GM18873 (cell line): ENCODE data around the gene IL34.
"Not testable (repeated sequence)": the region's sequence is repeated elsewhere in the genome, so short reads cannot be mapped to it uniquely, and the experiment has no call there.

Source experiments
- ATAC-seq: cut with Tn5 transposase; IDR thresholded peaks from one replicate; pipeline ENCODE4 v1.9.1; 2021; ENCODE audit warnings: mild to moderate bottlenecking, moderate library complexity, moderate number of reproducible peaks; ENCODE audit not compliant: unreplicated experiment, low FRiP score

Gene IL34

DNA sequence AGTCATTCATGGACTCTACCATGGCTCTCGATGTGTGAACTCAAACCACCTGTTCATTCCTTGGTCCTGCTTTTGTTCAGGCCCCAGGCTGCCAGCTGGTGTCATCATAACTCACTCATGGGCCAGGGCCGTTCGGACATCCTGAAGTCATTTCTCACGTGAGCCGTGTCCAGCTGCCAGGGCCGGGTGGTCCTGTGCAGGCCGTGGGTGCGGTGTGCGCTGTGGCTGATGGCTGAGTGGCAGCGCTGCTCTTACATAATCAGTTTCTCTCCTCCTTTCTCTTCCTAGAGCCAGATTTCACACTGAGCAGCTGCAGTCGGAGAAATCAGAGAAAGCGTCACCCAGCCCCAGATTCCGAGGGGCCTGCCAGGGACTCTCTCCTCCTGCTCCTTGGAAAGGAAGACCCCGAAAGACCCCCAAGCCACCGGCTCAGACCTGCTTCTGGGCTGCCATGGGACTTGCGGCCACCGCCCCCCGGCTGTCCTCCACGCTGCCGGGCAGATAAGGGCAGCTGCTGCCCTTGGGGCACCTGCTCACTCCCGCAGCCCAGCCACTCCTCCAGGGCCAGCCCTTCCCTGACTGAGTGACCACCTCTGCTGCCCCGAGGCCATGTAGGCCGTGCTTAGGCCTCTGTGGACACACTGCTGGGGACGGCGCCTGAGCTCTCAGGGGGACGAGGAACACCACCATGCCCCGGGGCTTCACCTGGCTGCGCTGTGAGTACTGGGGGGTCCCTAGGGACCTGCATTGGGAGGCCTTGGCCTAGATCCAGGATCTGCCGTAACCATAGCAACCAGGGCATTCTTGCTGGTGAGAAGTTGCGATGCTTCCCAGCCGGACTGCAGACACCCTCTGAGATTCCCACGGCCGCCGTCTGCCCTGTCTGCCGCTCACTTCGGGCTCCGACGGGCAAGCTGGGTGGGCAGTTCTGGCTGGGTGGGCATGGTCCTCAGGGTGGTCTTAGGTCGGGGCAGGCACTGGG, at the start of gene IL34:
Gene IL34 (plus strand): TSS at position 300 of the 982 bp plus-strand sequence. CDS start 389 bp downstream, at position 689.
- no peak for ATAC-seq

DNA sequence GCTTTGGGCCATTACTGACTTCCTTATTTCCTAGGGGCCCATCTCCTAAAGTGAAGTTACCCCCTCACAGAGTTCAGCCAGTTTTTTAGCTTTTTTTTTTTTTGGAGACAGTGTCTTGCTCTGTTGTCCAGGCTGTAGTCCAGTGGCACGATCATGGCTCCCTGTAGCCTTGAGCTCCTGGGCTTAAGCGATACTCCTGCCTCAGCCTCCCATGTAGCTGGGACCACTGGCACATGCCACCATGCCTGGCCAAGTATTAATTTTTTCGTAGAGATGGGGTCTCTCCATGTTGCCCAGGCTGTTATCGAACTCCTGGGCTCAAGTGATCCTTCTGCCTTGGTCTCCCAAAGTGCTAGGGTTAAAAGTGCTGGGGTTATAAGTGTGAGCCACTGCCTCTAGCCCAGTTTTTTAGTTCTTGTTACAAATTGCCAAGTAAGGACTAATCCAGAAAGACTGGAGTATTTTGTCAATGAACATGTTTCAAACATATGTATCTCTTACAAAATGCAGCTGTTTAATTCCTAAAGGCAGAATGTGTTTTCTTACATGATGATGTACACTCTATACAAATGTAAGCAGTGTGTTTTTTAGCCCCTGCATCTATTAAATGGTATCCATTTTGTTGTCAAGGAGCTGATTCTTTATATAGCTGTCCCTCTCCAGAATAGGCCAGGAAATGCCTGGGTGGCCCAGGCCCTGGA, 49.1 kb upstream of the IL34 start:
- no peak for ATAC-seq

DNA sequence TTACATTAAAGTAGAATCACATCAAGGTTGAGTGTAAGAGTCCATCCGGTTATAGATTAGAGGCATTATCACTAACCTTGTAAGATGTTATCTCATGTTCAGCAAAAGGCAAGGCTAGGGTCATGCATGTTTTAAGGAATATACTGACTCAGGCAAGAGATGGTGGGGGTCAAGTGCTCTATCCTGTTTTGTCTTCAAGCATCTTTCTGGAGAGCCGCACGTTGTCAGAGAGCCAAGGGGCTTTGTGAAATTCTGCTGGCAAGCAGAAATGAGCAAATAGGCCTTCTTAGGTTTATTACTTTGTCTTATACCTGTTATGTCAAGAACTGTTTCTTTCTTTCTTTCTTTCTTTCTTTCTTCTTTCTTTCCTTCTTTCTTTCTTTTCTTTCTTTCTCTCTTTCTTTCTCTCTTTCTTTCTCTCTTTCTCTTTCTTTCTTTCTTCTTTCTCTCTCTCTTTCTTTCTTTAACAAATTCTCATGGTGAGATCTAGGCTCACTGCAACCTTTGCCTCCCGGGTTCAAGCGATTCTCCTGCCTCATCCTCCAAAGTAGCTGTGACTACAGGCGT, 47.3 kb upstream of the IL34 start:
- ATAC-seq: no peak

DNA sequence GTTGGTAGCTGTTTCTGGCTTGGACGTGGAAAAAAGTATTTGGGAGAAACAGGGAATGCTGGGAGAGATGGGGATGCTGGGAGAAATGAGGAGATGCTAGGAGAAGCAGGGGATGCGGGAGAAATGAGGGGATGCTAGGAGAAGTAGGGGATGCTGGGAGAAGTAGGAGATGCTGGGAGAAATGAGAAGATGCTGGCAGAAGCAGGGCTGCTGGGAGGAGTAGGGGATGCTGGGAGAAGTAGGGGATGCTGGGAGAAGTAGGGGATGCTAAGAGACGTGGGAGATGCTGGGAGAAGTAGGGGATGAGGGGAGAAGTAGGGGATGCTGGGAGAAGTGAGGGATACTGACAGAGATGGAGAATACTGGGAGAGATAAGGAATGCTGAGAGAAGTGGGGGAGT, 45.6 kb upstream of the IL34 start:
- ATAC-seq: no peak

DNA sequence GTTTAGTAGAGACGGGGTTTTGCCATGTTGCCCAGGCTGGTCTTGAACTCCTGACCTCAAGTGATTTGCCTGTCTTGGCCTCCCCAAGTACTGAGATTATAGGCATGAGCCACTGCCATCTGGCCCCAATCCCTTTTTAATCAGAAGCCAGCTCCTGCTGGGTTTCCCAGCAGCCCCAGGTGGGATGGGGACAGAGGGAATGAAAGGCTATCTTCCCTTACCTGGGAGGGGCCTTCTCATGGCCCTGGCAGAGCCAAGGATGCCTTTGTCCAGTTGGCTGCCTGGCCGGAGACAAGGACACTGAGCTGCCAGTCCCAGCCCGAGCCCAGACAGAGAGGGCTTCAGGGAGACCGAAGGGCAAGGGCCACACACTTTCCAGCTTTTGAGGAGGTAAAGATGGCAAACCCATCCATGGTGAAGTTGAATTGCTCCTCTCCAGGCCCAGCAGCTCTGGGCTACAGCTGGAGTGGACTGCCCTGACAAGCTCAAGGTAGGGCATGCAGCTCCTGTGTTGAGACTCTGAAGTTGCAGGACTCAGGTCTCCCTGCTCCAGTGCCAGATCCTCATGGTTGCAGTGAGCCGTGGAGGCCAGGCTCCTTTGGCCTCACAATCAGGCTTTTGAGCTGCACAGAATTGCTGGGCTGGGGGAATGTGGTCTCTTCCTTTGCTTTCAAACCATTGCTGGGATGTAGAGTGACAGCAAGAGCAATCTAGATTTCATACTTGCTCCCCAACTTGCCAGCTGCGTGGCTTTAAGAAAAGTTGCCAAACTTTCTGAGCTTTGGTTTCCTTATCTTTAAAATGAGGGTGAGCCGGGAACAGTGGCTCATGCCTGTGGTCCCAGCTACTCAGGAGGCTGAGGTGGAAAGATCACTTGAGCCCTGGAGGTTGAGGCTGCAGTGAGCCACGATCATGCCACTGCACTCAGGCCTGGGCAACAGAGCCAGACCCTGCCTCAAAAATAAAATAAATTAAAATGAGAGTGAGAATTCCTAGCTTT, 44.5 kb upstream of the IL34 start:
- no peak for ATAC-seq

DNA sequence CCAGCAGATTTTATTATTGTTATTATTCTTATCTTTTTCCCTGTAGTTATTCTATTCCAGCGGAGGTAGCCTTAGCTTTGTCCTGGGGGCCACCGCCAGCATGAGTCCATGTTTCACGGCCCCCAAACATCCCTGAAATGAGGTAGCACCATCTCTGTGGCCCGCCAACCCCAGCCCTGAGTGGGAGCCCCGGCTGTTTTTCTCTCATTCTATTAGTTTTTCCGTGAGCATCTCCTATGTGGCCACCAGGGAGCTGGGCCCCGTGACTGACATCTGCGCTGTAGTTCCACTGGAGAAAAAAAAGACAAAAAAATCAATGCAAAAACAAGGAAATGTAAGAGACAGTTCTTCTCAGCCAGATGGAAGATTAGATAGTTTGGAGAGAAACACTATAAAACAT, 43.5 kb upstream of the IL34 start:
- ATAC-seq: no peak

DNA sequence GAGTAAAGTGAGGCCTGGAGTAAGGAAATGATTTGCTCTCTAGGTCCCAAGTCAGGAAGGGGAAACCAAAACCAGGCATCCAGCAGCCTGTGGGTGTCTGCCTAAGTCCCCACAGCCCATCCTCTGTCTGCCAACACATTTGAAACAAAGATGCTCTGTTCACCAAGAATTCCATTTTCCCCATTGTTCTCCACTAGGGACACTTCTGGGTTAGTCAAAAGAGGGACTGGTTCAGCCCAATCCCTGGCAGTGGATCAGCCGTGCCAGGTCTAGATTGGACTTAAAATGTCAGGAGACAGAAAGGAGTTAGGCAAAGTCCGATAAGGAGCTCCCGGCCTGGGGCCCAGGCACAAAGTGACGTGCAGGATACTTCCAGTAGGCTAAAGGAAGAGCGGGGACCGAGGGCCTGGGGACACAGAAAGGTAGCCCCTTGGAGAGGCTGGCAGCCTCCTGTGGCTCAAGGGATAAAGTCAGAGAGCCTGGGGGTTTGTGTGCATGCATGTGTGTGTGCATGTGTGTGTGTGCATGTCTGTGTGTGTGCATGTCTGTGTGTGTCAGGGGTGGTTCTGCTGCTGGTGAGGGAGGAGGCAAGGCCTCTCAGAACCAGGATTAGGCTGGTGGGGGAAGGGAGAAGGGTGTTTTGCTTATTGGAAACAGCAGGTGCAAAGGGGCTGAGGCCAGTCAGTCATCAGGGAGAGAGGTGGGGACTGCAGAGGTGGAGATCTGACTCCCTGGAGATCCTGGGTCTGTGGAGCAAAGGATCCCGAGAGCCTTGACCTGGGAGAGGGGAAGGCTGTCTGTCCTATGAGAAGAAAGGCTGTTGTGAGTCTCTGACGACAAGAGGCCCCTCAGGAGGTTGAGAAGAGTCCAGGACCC, 41.7 kb upstream of the IL34 start:
- no peak for ATAC-seq

DNA sequence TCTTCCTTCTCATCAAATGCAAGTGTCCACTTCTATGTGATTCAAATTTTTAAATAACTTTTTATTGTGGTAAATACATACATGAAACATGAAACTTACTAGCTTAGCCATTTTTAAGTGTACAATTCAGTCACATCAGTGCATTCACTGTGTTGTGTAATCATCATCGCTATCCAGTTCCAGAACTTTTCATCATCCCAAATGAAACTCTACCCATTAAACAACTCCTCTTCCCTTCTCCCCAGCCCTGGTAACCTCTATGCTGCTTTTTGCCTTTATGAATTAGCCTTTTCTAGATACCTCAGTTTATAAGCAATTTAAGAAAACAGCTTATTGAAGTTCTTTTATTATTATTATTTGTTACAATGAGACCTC, 41.1 kb upstream of the IL34 start:
- ATAC-seq: no peak

DNA sequence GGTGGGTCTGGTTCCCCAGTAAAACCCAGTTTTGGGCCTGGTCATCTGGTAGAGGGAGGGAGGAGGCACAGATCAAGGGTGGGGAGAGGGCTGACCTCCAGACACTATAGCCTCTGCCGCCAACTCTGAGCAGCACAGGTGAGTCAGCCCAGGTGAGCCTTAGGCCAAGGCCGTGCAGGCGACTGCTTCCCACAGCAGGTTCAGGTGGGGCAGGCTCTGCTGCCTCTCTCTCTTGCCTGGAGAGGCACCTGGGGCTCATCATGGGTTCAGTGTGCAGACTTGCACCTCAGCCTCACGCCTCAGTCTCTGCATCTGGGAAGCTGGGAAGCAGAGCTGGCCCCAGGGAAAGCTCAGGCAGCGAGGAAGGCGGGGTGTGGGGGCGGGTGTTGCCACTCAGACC, 37.8 kb upstream of the IL34 start:
- ATAC-seq: no peak

DNA sequence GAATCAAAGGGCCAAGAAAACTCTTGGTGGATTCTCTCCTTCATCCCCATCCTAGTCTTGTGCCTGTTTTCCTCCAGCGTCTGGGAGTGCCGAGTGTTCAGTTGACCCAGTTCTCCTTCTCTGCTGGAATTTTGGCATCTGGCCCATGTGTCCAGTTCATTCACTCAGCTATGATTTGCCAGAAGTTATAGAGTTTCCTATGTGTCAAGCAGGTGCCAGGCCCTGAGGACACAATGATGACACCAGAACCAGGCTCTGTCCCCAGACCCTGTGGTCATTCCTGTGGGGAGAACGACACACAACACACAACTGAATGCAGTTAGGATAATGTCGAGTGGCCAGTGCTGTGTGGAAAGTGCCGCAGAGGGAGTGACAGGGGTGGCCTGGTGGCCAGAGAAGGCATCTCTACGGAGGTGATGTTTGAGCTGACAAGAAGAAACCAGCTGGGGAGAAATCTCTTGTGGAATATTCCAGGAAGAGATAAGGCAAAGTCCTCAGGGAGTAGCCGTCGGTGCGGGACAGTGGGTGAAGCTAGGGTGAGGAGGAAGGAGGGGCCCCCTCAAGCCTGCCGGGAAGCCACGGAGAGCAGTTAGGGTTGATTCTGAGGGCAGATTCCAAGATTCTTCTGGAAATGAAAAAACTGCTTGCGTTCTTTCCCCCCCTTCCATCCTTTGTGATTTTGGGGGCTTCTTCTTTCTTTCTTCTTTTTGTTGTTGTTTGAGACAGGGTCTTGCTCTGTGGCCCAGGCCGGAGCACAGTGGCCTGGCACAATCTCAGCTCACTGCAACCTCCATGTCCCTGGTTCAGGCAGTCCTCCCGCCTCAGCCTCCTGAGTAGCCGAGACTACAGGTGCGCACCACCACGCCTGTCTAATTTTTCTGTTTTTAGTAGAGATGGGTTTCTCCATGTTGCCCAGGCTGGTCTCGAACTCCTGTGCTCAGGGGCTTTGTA, 35.8 kb upstream of the IL34 start:
- no peak for ATAC-seq

DNA sequence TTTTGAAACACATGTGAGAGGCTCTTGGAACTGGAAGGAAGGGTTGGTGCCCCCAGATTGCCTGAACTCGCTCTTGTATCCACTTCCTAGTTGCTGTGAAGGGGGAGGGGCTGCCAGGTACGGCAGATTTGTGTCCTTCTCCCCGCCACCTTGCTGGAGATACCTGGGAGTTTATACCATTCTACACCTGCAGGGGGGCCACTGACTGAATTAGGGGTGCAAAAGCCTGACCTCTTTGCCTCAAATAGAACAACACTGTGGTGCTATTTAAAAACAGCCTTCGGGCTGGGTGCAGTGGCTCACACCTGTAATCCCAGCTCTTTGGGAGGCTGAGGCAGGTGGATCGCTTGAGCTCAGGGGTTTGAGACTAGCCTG, 35.1 kb upstream of the IL34 start:
- no peak for ATAC-seq

DNA sequence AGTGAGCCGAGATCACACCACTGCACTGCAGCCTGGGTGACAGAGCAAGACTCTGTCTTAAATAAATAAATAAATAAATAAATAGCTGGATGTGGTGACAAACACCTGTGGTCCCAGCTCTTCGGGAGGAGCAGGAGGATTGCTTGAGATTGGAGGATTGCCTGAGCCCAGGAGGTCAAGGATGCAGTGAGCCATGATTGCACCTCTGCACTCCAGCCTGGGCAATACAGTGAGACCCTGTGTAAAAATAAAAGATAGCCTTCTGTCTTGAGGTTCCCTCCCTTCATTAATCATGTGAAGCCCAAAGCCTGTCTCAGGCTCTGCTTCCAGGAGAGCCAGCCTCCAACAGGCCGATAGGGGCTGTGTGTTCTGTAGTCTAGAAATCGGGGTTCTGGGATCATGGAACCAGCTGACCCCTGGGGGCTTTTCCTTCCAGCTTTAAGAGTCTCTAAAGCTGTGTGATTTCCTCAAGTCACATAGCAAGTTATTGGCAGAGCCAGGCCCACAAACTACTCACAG, 34.5 kb upstream of the IL34 start:
- ATAC-seq: no peak

DNA sequence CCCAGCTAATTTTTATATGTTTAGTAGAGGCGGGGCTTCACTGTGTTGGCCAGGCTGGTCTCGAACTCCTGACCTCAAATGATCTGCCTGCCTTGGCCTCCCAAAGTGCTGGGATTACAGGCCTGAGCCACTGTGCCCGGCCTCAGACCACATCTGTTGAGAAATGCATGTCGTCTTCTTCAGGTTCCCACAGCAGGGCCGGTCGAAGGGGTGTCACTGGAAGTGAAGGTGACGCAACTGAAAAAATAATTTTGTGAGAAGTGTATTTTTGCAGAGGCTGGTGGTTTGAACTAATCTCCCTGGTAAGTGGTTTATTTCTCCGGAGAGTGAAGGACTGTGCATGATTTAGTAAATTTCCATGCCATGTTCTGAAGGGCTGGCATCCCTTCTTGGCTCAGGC, 33.4 kb upstream of the IL34 start:
- ATAC-seq: no peak

DNA sequence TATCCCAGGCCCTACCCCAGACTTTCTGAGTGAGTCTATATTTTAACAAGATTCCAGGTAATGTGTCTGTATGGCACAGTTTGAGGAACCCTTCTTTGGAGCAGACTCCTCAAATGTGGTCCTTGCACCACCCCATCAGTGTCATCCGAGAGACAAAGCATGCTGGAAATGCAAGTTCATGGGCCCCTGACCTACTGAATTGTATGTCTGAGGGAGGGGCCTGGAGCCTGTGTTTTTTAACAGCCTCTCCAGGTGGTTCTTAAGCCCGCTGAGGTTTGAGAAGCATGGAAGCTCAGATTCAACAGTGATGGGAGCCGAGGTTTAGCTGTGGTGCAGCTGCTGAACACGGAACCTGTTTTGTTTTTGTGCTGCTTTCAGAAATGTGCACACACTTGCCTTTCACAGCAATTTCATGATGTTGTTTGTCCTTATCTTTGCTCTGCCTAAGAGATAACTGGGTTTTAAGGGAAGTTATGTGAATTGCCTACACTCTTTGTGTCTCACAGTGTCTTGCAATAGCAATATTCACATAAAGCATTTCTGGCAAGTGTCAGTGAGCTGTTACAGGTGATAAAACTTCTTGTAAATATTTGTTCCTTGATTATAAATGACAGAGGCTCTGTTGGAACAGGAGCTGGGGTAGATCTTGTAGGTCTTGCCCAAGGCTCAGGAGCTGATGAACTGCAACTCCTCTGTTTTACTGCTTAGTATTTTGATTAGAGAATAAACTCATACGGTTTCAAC, 32.0 kb upstream of the IL34 start:
- no peak for ATAC-seq

DNA sequence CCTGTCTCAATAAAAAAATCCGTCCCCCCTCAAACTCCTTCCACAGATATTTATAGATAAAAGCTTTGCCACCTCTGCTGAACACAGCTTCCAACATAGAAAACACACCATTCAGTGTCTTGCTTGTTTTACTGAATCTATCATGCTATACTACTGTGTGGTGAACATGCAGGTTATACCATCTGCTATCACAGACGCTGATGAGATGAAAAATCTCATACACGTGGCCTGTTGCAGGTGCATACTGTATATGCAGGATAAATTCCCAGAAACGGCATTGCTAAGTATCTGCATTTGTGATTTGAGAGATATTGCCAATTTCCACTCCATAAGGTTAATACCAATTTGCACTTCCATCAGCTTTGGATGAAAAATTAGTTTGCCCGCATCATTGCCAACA, 30.4 kb upstream of the IL34 start:
- no peak for ATAC-seq

DNA sequence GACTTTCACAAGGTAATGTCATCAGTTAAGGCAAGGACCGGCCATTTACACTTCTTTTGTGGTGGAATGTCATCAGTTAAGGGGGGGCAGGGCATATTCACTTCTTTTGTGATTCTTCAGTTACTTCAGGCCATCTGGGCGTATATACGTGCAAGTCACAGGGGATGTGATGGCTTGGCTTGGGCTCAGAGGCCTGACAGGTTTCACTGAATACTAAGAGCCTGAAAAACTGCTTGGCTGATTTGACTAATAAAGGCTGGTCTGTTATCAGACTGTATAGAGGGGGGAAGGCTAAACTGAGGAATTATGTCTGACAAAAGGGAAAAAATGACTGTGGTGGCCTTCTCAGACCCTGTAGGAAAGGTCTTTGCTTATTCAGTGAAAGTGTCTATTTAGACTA, 24.5 kb upstream of the IL34 start:
- ATAC-seq: not testable (repeated sequence)

DNA sequence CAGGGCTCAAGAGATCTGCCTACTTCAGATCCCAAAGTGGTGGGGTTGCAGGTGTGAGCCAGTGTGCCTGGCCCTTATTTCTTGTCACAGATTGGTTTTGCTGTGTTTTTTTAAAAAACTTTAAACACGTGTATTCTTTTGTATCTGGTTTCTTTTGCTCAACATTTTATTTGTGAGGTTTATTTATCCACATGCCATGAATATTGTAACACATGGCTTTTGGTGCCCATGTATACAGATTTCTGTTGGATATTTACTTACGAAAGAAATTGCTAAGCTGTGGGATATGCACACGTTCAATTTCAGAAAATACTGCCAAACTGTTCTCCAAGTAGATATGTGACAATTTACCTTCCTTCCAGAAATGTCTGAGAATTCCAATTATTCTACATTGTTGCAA, 18.7 kb upstream of the IL34 start:
- ATAC-seq: no peak
